ENCODE results near the gene NADSYN1. TPM values are rescaled to one million over a fixed set of nuclear protein-coding genes. Genes with fewer than 3 reads are reported as not detected.

NADSYN1 gene
- total RNA-seq, 1 donor from 2014 or later: 66.6 TPM

DNA sequence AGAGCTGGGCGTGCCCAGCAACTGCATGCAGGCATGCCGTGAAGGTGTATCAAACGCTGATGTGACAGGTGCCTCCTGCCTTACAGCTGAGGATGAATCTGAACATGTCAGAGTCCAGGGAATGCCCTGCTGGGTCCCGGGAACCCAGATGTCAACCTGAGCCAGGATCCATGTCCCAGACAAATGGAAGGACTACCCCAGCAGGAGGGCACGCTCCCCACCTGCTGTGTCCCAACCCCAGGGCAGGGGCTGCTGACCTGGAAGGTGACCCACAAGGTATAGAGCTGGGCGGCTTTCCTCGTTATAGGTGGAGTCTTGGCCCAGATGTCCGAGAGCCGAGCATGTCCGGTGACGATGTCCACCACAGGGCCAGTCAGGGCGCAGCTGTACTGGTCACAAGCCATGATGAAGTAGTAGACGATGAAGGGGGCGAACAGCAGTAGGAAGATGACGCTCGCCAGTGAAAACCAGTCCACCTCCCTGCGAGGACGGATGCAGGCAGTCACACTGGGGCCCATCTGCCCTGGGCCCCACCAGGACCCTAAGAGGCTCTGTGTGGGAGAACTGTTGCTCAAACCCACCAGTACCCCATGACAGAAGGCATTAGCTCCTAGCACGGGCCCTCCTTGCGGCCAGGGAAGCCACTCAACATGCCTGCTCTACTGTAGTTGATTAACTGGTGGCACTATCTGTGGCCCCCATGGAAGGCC lies 9.1 kb upstream of the NADSYN1 start:
- no peak overlapping the region for H3K4me3 Mint-ChIP-seq
- no peaks in the 10 kb centered on the region for H3K27me3 Mint-ChIP-seq
- DNase-seq (ENCODE audit: extremely low spot score, unreplicated experiment): no peak
- H3K36me3 Mint-ChIP-seq: peaks cover 38% of the 10 kb centered on the region
- TF ChIP-seq, protein P1, sequence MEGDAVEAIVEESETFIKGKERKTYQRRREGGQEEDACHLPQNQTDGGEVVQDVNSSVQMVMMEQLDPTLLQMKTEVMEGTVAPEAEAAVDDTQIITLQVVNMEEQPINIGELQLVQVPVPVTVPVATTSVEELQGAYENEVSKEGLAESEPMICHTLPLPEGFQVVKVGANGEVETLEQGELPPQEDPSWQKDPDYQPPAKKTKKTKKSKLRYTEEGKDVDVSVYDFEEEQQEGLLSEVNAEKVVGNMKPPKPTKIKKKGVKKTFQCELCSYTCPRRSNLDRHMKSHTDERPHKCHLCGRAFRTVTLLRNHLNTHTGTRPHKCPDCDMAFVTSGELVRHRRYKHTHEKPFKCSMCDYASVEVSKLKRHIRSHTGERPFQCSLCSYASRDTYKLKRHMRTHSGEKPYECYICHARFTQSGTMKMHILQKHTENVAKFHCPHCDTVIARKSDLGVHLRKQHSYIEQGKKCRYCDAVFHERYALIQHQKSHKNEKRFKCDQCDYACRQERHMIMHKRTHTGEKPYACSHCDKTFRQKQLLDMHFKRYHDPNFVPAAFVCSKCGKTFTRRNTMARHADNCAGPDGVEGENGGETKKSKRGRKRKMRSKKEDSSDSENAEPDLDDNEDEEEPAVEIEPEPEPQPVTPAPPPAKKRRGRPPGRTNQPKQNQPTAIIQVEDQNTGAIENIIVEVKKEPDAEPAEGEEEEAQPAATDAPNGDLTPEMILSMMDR (conservative IDR thresholded peaks at IDR 0.05): no peak
- peaks cover 10% of the 10 kb centered on the region for H3K4me1 Mint-ChIP-seq (ENCODE audit: unreplicated experiment)
- no peak overlapping the region for H3K27ac Mint-ChIP-seq
- H3K9me3 Mint-ChIP-seq: no peaks in the 10 kb centered on the region

DNA sequence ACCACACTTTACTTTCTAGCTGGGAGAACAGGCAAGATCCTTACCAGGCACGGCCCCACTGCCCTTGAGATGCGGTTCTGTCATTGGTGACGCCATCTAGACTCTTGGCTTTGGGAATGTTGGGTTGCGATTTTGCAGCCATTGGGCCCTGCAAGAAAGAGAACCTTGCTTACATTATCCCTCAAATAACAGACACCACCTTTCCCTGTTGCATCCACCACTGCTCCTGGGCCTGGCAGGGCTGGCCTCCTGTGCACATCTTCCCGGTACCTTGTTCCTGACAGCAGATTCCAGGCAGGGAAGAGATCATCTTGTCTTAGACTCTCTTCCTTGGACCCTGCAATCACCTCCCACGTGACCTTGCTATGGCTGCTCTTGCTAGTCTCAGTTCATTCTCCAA lies 8.2 kb upstream of the NADSYN1 start:
- Mint-ChIP-seq H3K9me3 (no peaks in the 10 kb centered on the region), H3K4me1 (ENCODE audit: unreplicated experiment) (peaks cover 17% of the 10 kb centered on the region), H3K27me3 (no peaks in the 10 kb centered on the region), H3K27ac (no peak overlapping the region), H3K4me3 (no peak overlapping the region), H3K36me3 (peaks cover 36% of the 10 kb centered on the region)
- TF ChIP-seq, protein P1 (conservative IDR thresholded peaks at IDR 0.05): no peak
- DNase-seq (ENCODE audit: extremely low spot score, unreplicated experiment): no peak

DNA sequence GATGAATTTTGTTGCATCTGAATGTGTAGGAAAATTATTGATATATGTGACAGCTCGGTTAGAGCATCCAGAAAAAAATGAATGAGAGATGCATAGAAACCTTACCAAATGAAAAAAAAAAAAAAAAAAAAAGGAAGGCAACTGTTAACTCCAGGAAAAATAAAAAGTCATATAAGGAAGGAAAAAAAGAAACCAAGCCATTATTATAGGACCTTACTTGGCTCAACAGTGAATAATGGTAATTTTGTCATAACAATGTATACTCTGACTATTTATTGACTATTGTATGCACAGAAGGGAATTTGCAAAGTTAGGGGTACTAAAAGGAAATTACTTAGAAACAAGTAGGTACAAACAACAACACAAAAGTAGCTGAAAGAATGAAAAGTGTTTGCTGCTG lies 6.9 kb upstream of the NADSYN1 start:
- peaks cover 25% of the 10 kb centered on the region for H3K4me1 Mint-ChIP-seq (ENCODE audit: unreplicated experiment)
- peak overlapping the region; percentile 76 for H3K4me3 Mint-ChIP-seq
- no peaks in the 10 kb centered on the region for H3K9me3 Mint-ChIP-seq
- peaks cover 31% of the 10 kb centered on the region for H3K36me3 Mint-ChIP-seq
- TF ChIP-seq, protein P1 (conservative IDR thresholded peaks at IDR 0.05): no peak
- DNase-seq (ENCODE audit: extremely low spot score, unreplicated experiment): no peak
- no peak overlapping the region for H3K27ac Mint-ChIP-seq
- no peaks in the 10 kb centered on the region for H3K27me3 Mint-ChIP-seq

DNA sequence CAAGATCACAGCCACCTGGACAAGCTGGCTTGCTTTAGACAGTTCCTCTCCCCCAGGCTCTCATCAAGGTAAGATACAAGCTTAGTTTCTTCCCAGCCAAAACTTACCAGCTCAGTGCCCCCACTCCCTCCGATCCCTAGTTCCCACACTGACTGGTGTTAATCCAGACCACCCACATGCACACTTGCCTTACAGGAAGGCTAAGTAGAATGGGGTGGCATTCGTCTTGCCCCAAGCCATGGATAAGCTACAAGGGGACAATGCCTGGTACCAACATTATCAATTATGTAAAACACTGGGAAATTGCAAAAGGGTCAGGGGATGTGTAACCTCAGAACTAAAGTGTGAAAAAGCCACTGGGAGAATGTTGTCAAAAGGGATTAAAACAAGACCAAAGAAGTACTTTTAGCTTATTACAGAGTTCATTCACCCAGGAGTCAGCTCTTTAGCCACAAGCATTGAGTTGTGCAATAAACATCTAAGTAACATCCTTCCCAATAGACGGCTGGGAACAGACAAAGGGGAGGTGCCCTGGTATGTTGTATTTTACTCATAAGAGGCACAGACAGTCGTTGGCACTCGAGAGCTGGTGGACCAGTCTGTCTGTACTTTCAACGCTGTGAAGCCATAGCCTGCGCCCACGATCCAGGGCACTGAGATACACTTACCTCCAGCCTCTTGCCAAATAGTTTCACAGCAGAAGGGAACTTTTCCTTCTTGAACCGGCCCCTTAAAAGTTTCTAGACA lies 5.9 kb upstream of the NADSYN1 start:
- Mint-ChIP-seq H3K36me3 (peaks cover 27% of the 10 kb centered on the region), H3K27me3 (no peaks in the 10 kb centered on the region), H3K9me3 (no peaks in the 10 kb centered on the region), H3K4me3 (peak overlapping the region; percentile 97), H3K27ac (peak overlapping the region; percentile 80), H3K4me1 (ENCODE audit: unreplicated experiment) (peaks cover 34% of the 10 kb centered on the region)
- TF ChIP-seq, protein P1 (conservative IDR thresholded peaks at IDR 0.05): no peak
- DNase-seq (ENCODE audit: extremely low spot score, unreplicated experiment): no peak

DNA sequence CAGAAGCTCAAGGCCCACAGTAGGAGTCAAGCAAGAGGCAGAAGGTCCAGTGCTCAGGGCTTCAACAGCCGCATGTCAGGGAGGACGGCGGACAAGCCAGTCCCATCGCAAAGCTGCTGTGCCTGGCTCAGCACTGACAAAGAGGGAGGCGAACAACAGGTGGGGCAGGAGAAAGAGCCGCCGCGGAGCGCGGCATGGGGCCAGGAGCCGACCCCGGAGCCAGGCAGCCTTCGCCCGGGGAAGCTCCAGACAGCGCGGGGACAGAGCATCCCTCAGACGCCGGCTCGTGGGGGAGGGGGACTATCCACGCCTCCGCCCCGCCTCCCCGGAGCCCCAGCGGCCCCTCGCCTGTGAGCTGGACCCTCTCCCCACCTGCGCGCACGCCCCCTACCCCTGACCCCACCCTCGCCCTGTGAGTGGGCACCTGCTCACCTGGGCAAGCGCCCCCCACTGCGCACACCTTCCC lies 5.2 kb upstream of the NADSYN1 start:
- Mint-ChIP-seq H3K27ac (peak overlapping the region; percentile 80), H3K4me1 (ENCODE audit: unreplicated experiment) (peaks cover 38% of the 10 kb centered on the region), H3K36me3 (peaks cover 24% of the 10 kb centered on the region), H3K9me3 (no peaks in the 10 kb centered on the region), H3K4me3 (peak overlapping the region; percentile 97), H3K27me3 (no peaks in the 10 kb centered on the region)
- TF ChIP-seq, protein P1 (conservative IDR thresholded peaks at IDR 0.05): no peak
- DNase-seq (ENCODE audit: extremely low spot score, unreplicated experiment): no peak
